Measurements from ENCODE around the gene CTDNEP1. TPM values are rescaled to one million over a fixed set of nuclear protein-coding genes. Genes with fewer than 3 reads are reported as not detected.
A peak's percentile ranks its signal among the peaks of the same experiment; 100 is the strongest.

Gene CTDNEP1
- total and polyA plus RNA-seq, 9 donors, result 42.3 to 256 (median 123) TPM

DNA sequence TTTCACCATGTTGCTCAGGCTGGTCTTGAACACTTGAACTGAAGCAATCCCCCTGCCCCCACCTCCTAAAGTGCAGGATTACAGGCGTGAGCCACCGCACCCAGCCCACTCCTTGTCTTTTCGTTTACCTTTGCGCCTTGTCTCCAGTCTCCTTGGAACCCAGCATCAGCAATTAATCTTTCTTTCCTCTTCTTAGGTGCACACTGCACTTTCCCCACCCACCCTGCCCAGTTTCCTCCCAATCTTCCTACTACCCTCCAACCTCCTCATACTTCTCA is 12.2 kb upstream of the CTDNEP1 start:
- H3K27me3 ChIP-seq, result peaks cover 7% of the 10 kb centered on the region
- DNase-seq, result no peak
- no peak overlapping the region for H3K27ac ChIP-seq
- no peak overlapping the region for H3K4me3 ChIP-seq
- intact Hi-C loops (cut with DNase I), result no loop called here
- peaks cover 11% of the 10 kb centered on the region for H3K4me1 ChIP-seq (ENCODE audit: insufficient read depth)
- 42 to 50% (median 43%) methylated on average over 4 of the region's 4 CpGs for WGBS, 3 donors
- TF ChIP-seq POLR2A (IDR thresholded peaks at IDR 0.05) (no peak), EP300 (IDR thresholded peaks at IDR 0.05) (no peak)
- TF ChIP-seq, protein P1, sequence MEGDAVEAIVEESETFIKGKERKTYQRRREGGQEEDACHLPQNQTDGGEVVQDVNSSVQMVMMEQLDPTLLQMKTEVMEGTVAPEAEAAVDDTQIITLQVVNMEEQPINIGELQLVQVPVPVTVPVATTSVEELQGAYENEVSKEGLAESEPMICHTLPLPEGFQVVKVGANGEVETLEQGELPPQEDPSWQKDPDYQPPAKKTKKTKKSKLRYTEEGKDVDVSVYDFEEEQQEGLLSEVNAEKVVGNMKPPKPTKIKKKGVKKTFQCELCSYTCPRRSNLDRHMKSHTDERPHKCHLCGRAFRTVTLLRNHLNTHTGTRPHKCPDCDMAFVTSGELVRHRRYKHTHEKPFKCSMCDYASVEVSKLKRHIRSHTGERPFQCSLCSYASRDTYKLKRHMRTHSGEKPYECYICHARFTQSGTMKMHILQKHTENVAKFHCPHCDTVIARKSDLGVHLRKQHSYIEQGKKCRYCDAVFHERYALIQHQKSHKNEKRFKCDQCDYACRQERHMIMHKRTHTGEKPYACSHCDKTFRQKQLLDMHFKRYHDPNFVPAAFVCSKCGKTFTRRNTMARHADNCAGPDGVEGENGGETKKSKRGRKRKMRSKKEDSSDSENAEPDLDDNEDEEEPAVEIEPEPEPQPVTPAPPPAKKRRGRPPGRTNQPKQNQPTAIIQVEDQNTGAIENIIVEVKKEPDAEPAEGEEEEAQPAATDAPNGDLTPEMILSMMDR (IDR thresholded peaks at IDR 0.05), result no peak
- H3K36me3 ChIP-seq, result no peaks in the 10 kb centered on the region
- no peaks in the 10 kb centered on the region for H3K9me3 ChIP-seq

DNA sequence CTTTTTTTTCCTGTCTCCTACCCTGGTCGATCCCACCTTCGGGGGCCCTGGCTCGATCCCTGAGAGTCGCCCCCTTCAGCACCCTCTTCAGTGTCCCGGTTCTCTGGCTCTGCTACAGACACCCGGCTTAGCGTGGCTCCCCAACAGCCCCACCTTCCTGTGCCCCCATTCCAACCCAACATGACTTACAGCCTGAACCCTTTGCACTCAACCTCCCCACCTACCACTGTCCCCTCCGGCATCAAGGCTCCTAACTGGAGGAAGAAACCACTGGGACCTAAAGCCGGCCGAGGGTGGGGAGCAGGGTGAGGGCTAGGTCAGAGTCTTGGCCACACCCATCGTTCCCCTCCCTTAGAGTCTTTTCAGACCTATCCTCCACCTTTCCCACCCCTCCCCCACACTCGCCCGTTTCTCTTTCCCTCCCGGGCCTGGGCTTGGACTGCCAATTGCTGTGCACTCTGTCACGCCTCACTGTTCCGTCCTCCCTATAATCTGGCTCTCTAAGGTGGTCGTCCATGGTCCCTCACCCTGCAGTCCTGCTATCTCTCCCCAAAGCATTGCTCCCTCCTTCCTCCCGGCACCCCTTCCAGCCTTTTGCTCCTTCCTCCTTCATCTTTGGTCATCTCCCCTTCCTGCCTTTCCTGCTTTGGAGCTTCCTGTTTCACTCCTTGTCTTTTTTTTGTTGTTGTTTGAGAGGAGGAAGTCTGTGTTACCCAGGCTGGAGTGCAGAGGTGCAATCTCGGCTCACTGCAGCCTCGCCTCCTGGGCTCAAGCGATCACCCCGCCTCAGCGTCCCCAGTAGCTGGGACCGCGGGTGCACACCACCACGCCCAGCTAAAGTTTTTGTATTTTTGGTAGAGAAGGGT is 11.6 kb upstream of the CTDNEP1 start:
- 6 to 9% (median 7%) methylated on average over 26 of the region's 26 CpGs for WGBS, 3 donors
- Histone ChIP-seq H3K9me3 (no peaks in the 10 kb centered on the region), H3K4me3 (no peak overlapping the region), H3K27ac (no peak overlapping the region), H3K27me3 (peaks cover 7% of the 10 kb centered on the region), H3K36me3 (no peaks in the 10 kb centered on the region), H3K4me1 (ENCODE audit: insufficient read depth) (peaks cover 11% of the 10 kb centered on the region)
- intact Hi-C loops (cut with DNase I), result no loop called here
- TF ChIP-seq POLR2A (IDR thresholded peaks at IDR 0.05) (no peak), EP300 (IDR thresholded peaks at IDR 0.05) (no peak)
- TF ChIP-seq, protein P1 (IDR thresholded peaks at IDR 0.05), result no peak
- no peak for DNase-seq

DNA sequence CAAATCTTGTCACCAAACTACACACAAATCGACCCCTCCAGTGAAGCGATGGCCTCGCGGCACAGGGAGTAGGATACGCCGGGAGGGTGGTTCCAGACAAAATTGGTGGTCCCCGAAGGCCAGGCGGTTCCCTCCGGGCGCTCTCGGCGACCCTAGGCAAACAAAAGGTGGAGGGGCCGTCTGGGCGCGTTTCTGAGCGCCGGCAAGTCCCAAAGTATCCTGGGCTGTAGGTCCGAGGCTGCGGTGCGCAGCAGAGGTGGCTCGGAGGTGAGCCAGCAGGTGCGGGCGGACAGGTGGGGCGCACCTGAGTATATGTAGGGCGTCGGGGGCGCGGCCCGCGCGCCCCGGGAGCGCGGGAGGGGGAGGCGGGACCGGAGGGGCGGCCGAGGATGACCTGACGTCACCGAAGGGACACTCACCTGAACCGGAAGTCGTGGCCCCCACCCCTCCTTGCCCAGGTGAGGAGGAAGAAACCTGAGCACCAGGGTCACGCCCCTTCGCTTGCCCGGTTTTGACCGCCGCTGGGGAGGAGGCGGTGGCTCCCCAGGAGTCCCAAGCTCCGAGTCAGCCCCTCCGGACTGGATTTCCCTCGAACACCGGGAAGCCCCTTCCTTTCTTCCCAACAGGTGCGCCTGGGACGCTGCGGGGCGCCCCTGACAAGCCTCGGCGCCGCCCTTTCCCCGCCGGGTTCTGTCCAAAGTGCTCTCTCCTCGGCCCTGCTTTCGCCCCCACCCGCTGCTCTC is 10.8 kb upstream of the CTDNEP1 start, which contains the start of gene CLDN7:
TSS of gene CLDN7 (minus strand) at position 287 of the 743 bp plus-strand sequence. CDS start 435 bp downstream, outside the sequence.
- H3K4me3 ChIP-seq, result peak within 1 kb of the TSS; percentile 33
- TF ChIP-seq, protein P1 (IDR thresholded peaks at IDR 0.05), result no peak
- TF ChIP-seq POLR2A (IDR thresholded peaks at IDR 0.05), result no peak
- no peak for TF ChIP-seq EP300 (IDR thresholded peaks at IDR 0.05)
- peaks cover 11% of the 10 kb centered on the region for H3K4me1 ChIP-seq (ENCODE audit: insufficient read depth)
- H3K36me3 ChIP-seq, result no peaks in the 10 kb centered on the region
- H3K27me3 ChIP-seq, result peaks cover 7% of the 10 kb centered on the region
- 4 to 5% (median 4%) methylated on average over 57 to 64 of the region's 64 CpGs for WGBS, 3 donors
- no peak within 1 kb of the TSS for H3K27ac ChIP-seq
- intact Hi-C loops (cut with DNase I), result no loop called here
- DNase-seq, result peak in 1 of 5 donors; percentile 23
- no peaks in the 10 kb centered on the region for H3K9me3 ChIP-seq

DNA sequence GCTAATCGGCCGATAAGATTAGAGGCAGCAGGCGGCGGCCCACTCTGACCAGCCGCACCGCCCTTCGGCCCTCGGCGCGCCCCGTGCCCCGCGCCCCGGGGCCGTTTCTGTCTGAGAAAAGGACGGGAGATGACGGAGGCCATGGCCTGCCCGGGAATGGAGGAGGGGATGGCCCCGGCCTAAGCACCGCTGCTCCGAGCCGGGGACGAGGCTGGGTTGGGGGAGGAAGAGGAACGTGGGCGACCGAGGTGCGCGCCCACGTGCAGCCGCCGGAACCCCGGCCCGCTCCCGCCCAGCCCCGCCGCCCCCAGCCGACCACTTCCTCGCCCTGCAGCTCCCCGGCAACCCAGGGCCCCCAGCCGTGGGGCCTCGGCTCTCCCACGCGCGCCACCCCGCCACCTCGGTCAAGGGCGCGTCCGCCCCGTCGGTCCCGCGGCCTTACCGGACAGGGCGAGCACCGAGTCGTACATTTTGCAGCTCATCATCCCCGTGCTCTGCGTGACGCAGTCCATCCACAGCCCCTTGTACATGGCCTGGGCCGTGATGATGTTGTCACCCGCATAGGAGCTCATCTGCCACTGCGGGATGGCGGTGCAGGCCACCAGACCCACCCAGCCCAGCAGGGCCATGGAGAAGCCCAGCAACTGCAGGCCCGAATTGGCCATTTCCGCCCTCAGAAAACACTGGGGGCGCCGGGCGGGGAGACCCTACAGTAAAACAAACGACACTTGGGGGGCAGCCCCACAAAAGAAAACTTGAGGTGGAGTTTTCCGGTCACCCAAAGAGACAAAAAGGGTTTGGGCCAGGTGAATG is 10.1 kb upstream of the CTDNEP1 start:
- H3K27me3 ChIP-seq, result peaks cover 7% of the 10 kb centered on the region
- no peak for DNase-seq
- TF ChIP-seq, protein P1 (IDR thresholded peaks at IDR 0.05), result no peak
- TF ChIP-seq POLR2A (IDR thresholded peaks at IDR 0.05) (no peak), EP300 (IDR thresholded peaks at IDR 0.05) (no peak)
- H3K36me3 ChIP-seq, result no peaks in the 10 kb centered on the region
- peak overlapping the region; percentile 33 for H3K4me3 ChIP-seq
- H3K9me3 ChIP-seq, result no peaks in the 10 kb centered on the region
- peaks cover 11% of the 10 kb centered on the region for H3K4me1 ChIP-seq (ENCODE audit: insufficient read depth)
- 5 to 7% (median 7%) methylated on average over 40 to 71 of the region's 71 CpGs for WGBS, 3 donors
- intact Hi-C loops (cut with DNase I), result no loop called here
- H3K27ac ChIP-seq, result no peak overlapping the region

Measured in ovary (tissue), 9 donors.